ENCODE results near the gene INSYN2B.
"Not testable (repeated sequence)": the region's sequence is repeated elsewhere in the genome, so short reads cannot be mapped to it uniquely, and the experiment has no call there.

INSYN2B gene

GRCh38 chr5:169970911-169971765 is 9.2 kb downstream of the INSYN2B start:
- DNase-seq = no peak

- DNase-seq = no peak
These were observed 10.0 kb downstream of the INSYN2B start for GRCh38 chr5:169970339-169970738.

- no peak for DNase-seq
These were observed 16.0 kb downstream of the INSYN2B start for GRCh38 chr5:169964246-169964645.

GRCh38 chr5:169960659-169961058 is 19.6 kb downstream of the INSYN2B start:
- no peak for DNase-seq

GRCh38 chr5:169958278-169958677 is 22.0 kb downstream of the INSYN2B start:
- DNase-seq = no peak

GRCh38 chr5:169956756-169957155 is 23.5 kb downstream of the INSYN2B start:
- DNase-seq = no peak

GRCh38 chr5:169956126-169956525 is 24.2 kb downstream of the INSYN2B start:
- DNase-seq = no peak

- no peak for DNase-seq
These were observed 25.5 kb downstream of the INSYN2B start for GRCh38 chr5:169954786-169955185.

GRCh38 chr5:169953196-169953595 is 27.1 kb downstream of the INSYN2B start:
- DNase-seq = not testable (repeated sequence)

- DNase-seq = no peak
These were observed 30.0 kb downstream of the INSYN2B start for GRCh38 chr5:169950333-169950732.

- DNase-seq = no peak
These were observed 33.5 kb downstream of the INSYN2B start for GRCh38 chr5:169946743-169947295.

- no peak for DNase-seq
These were observed 34.4 kb downstream of the INSYN2B start for GRCh38 chr5:169945831-169946261.

- no peak for DNase-seq
These were observed 35.2 kb downstream of the INSYN2B start for GRCh38 chr5:169944922-169945680.

GRCh38 chr5:169944115-169944514 is 36.2 kb downstream of the INSYN2B start:
- no peak for DNase-seq

- DNase-seq = no peak
These were observed 37.3 kb downstream of the INSYN2B start for GRCh38 chr5:169943026-169943425.

GRCh38 chr5:169942181-169942580 is 38.1 kb downstream of the INSYN2B start:
- no peak for DNase-seq

- no peak for DNase-seq
These were observed 38.8 kb downstream of the INSYN2B start for GRCh38 chr5:169941542-169941941.

GRCh38 chr5:169939731-169940130 is 40.6 kb downstream of the INSYN2B start:
- DNase-seq = no peak

GRCh38 chr5:169938439-169938838 is 41.9 kb downstream of the INSYN2B start:
- DNase-seq = no peak

GRCh38 chr5:169935762-169936161 is 44.5 kb downstream of the INSYN2B start:
- DNase-seq = no peak

- no peak for DNase-seq
These were observed 45.3 kb downstream of the INSYN2B start for GRCh38 chr5:169934990-169935389.

- DNase-seq = no peak
These were observed 46.7 kb downstream of the INSYN2B start for GRCh38 chr5:169933616-169934015.

GRCh38 chr5:169933127-169933526 is 47.2 kb downstream of the INSYN2B start:
- peak; percentile 24 for DNase-seq

- peak; percentile 5 for DNase-seq
These were observed 56.3 kb downstream of the INSYN2B start for GRCh38 chr5:169923988-169924387.

Data from NCI-H345 (cell line).